GM18499 (cell line): ENCODE data around the gene YEATS2.

Source experiments
- ATAC-seq: cut with Tn5 transposase; IDR thresholded peaks from one replicate; pipeline ENCODE4 v1.9.1; 2021; ENCODE audit warnings: moderate number of reproducible peaks; ENCODE audit not compliant: insufficient read depth, unreplicated experiment

YEATS2 gene

GRCh38 chr3:183808355-183808754 lies 110.8 kb downstream of the YEATS2 start:
- no peak for ATAC-seq

- ATAC-seq, result no peak
Observed at GRCh38 chr3:183809270-183809669, 111.7 kb downstream of the YEATS2 start.

GRCh38 chr3:183810643-183811594 lies 113.3 kb downstream of the YEATS2 start:
- no peak for ATAC-seq

- ATAC-seq, result no peak
Observed at GRCh38 chr3:183811638-183812037, 114.0 kb downstream of the YEATS2 start.

DNA sequence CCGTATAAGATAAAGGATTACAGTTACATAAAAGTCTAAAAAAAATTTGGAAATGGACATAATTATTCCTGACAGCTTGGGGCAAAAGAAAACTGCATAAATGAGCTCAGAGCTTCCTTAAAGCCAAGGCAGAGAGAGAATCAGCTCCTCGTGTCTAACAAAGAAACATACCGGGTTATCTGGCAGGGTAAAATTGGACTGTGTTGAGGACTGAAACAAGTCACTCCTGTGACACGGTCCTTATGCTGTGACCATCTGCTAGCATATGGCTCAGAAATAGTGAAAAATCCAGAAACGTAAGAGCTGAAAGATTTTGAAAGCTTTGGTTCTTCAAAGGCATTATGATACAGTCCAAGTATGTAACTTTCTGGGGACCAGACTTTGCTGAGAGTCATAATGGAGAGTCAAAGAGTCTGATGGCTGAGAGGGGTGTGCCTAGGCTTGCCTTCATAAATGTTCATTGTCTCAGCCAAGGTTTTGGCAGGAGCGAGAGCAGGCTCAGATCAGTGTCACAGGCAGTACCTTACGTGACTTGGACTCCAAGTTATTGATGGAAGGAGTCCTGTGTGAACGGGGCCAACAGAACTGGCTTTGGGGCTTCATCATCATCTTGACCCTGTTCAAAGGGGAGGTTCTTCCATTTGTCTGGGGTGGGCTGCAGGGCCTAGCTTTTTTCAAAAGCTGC lies 115.3 kb downstream of the YEATS2 start:
- ATAC-seq, result no peak

DNA sequence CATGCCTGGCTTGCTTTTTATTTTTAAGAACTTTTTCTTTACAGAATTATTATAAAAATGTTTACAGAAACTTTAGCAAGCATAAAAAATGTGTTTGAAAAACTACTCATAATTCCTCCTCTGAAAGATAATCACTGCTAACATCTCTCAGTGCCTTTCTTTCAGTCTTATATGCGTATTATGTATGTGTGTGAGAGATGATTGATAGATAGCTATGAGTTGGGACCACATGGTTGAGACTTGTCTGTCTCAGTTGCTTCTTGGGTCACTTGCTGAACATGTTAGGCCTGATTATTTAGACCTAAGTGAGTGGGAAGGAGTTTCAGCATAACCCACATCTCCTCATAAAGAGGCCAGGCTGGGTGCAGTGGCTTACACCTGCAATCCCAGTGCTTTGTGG lies 116.6 kb downstream of the YEATS2 start:
- ATAC-seq, result no peak

DNA sequence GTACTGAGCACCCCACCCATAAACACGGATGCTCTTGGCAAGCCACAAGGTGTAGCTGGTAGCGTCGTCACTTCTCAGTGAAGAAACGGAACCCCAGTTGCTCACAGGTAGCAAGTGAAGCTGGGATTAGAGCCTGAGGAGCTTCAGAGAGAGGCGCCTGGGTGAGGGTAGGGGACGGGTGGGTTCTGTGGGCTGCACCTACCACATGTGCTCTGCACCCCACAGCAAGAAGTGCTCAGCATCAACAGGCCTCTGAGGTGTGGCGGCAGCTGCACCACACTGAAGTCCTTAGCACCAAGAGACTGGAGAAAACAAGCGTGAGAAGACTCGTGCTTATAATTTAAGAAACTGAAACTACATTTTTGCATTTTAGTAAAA lies 118.0 kb downstream of the YEATS2 start:
- ATAC-seq, result no peak

- no peak for ATAC-seq
Observed at GRCh38 chr3:183815951-183816475, 118.4 kb downstream of the YEATS2 start.

DNA sequence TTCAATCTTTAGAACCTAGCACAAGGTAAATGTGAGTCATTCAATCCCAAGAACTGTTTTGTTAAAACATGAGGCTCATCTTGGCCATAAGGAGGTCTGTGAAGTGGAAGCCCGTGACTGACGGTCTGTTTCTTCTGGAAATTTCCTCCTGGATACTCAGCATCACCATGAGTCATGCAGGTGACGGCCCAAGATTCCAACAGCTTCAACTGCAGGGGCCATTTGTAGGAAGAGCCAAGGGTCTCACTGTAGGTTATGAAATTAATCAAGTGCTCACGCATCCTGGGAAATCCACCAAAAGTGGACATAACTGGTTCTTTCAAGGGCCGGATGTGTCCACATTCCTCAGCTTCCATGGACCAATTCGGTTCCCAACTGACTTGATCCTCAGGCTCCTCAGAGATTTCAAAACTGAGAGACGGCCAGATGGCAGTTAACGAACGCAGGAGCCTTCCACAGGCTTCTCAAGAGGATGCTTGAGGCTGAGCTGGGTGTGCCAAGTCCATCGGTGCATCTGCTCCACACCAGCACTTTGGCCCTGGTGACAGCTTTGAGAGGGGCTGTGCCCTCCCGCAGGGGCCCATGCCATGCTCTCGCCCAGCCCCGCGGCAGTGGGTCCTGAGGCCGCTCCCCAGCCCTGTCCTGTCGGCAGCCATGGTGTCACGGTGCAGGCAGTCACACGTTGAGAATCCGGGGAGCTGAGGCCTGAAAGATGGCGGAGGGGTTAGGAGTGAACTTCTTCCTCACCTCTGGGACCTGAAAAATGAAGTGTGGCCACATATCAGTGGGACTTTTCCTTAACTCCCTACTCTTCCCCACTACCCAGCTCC lies 119.3 kb downstream of the YEATS2 start:
- no peak for ATAC-seq

DNA sequence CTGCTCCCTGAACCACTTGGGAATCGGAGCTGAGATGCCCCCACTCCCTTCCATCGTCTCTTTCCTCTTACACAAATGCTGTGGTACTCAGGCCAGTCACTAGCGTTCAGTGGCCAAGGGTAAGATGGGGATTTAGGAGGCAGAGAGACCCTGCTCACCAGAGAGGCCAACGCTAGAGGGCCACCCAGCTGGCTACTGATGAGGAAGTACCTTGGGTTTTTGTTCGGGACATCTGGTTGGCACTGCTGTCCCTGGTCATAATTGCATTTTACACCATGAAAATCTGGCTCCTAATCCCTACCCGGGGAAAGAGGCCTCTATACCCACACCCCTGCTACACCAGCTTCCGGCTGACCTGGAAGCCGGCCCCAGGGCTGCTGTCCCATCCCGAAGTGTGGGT lies 120.0 kb downstream of the YEATS2 start:
- no peak for ATAC-seq

- no peak for ATAC-seq
Observed at GRCh38 chr3:183818041-183818620, 120.5 kb downstream of the YEATS2 start.

DNA sequence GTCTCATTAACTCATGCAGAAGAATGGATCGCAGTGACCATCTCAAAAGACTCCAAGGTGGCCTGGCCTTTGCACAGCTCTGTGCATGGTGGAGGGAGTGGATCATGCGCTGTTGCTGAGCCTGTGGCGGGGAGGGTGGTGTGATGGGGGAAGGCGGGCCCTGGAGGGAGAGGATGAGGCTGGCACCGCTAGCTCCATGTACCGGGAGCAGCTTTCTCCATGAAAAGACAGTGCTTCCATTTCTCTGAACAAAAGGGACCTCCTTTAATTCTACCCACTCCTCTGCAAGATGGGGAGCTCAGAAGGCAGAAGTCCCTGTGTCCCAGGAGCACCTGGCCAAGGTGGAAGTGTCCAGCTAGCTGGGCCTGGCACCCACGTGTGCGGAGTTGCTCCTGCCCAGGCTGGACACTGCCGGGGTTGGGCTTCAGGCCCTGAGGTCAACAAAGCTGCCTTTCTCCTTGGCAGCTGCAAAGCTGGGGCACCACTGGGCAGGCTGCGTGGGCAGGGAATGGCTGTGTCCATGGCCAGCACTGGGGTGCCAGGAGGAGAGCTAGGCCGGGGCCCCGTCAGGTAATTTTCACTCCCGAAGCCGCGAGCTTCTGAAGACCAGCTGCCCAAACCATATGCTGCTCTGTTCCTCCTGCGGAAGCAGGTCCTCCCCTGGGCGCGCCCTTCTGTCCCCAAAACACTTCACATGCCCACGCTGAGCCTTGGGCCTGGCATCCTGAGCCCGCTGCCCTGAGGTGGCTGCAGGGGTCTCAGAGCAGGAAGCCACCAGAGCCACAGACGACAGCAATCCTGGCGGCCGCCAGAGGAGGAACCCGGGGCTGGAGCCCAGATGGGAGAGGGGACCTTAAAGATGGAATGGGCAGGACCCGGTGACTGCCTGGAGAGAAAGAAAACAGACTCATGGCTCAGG lies 121.4 kb downstream of the YEATS2 start:
- no peak for ATAC-seq

DNA sequence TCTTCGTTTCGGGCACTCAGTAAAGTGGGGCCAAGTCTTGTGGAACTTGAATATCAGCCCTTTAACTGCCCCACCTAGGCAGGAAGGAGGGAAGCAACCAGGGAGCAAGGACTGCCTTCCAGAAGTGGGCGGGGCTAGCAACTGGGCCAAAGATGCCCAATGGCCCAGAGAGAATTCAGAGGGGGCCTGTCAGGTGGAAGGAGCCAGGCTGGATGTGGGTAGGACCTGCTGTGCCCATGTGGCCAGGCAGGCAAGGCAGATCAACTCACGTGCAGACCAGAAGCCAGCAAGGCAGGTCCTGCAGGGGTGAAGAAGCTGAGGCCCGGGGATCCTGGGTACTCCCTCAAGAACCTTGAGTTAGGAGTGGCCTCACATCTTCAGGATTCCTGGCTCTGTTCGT lies 122.2 kb downstream of the YEATS2 start:
- ATAC-seq, result no peak

- no peak for ATAC-seq
Observed at GRCh38 chr3:183822631-183823030, 125.0 kb downstream of the YEATS2 start.

DNA sequence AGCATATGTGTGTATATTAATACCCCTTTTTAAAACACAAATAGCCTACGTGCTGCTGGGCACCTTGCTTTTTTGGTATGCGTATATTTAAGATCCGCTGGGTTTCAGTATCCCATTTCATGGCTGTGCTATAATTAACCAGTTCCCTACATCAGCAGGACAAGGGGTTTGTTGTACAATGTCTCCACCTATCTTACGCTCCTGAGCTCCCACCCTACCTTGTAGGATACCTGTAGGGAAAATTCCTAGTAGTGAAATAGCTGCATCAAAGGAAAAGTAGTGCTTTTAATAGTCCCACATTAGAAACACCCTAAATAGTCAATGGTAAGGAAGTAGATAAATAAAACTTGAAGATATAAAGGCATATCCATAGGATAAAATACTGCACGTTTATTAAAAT lies 126.4 kb downstream of the YEATS2 start:
- no peak for ATAC-seq

- ATAC-seq, result no peak
Observed at GRCh38 chr3:183824761-183825455, 127.3 kb downstream of the YEATS2 start.

GRCh38 chr3:183825456-183826161 lies 128.0 kb downstream of the YEATS2 start, which contains the start of gene MAP6D1:
MAP6D1 (minus strand) TSS chr3:183825577; CDS start chr3:183825547, 30 bp downstream.
- ATAC-seq, result no peak
